HepG2 (cell line): ENCODE results near the gene POLR3F. TPM values are rescaled to one million over a fixed set of nuclear protein-coding genes. Genes with fewer than 3 reads are reported as not detected.

Experiments used
- ATF1 ChIP-seq: IDR thresholded peaks from 2 replicates; pipeline ENCODE4 v1.6.1; 2016; ENCODE audit warnings: mild to moderate bottlenecking, control low read depth
- CBFB ChIP-seq: sonication (generic); formaldehyde crosslinking; IDR thresholded peaks from 2 replicates; pipeline ENCODE4 v1.4.0; 2020; ENCODE audit warnings: missing genetic modification reagents
- FOXM1 ChIP-seq: sonication (generic); formaldehyde crosslinking; IDR thresholded peaks from 2 replicates; pipeline ENCODE4 v1.5.0; 2020; ENCODE audit warnings: missing genetic modification reagents
- JUN ChIP-seq: sonication (generic); formaldehyde crosslinking; IDR thresholded peaks from 2 replicates; pipeline ENCODE4 v1.4.0; 2020; ENCODE audit warnings: mild to moderate bottlenecking, missing genetic modification reagents
- KLF9 ChIP-seq: IDR thresholded peaks from 2 replicates; pipeline ENCODE4 v1.6.1; 2016; ENCODE audit warnings: low read depth
- SNAPC2 ChIP-seq: sonication (generic); formaldehyde crosslinking; IDR thresholded peaks from 2 replicates; pipeline ENCODE4 v1.8.1; 2022; ENCODE audit warnings: mild to moderate bottlenecking, missing genetic modification reagents
- ZIK1 ChIP-seq: sonication (generic); formaldehyde crosslinking; IDR thresholded peaks from 2 replicates; pipeline ENCODE4 v1.5.0; 2020; ENCODE audit warnings: mild to moderate bottlenecking, low read depth, missing genetic modification reagents, borderline replicate concordance
- ZNF484 ChIP-seq: sonication (generic); formaldehyde crosslinking; IDR thresholded peaks from 2 replicates; pipeline ENCODE4 v1.5.1; 2020; ENCODE audit warnings: mild to moderate bottlenecking, low read depth, missing genetic modification reagents, borderline replicate concordance
- ZNF652 ChIP-seq: IDR thresholded peaks from 2 replicates; pipeline ENCODE4 v1.6.1; 2016; ENCODE audit warnings: low read depth, borderline replicate concordance
- ZNF703 ChIP-seq: sonication (generic); formaldehyde crosslinking; IDR thresholded peaks from 2 replicates; pipeline ENCODE4 v1.5.1; 2020; ENCODE audit warnings: missing genetic modification reagents, mild to moderate bottlenecking, moderate library complexity, borderline replicate concordance
- polyA plus RNA-seq, 8 experiments: library from polyadenylated mRNA; depleted of rRNA in 3 of 8; stranded (reverse) in 7 of 8; unstranded in 1 of 8; fragments of >200 nt; fragmentation: Illumina TruSeq in 4 of 8; extraction: Trizol in 4 of 8; gene quantifications; 2 replicates each; pipeline versions ENCODE4 v1.2.1 to v1.2.3, GENCODE V29; 2011 to 2016; ENCODE audit warnings: low read depth in 4 of 8, missing spikeins in 1 of 8, mixed read lengths in 1 of 8; ENCODE audit not compliant: insufficient read depth in 1 of 8
- total RNA-seq, 5 experiments: library from RNA; depleted of rRNA; stranded (reverse); fragments of >200 nt; fragmentation: Illumina TruSeq; extraction: Trizol; gene quantifications; 2 replicates each; pipeline ENCODE4 v1.2.3, GENCODE V29; 2016; ENCODE audit warnings: low read depth in 1 of 5
- TF ChIP-seq, protein P1 (sequence below): sonication (generic); formaldehyde crosslinking; IDR thresholded peaks from 2 replicates; pipeline ENCODE4 v1.4.0; 2020; ENCODE audit warnings: low read depth, mild to moderate bottlenecking, missing genetic modification reagents
- TF ChIP-seq, protein P2 (sequence below): IDR thresholded peaks from 2 replicates; pipeline ENCODE4 v1.6.1; 2016; ENCODE audit warnings: low read depth
- TF ChIP-seq, protein P3 (sequence below): sonication (generic); formaldehyde crosslinking; IDR thresholded peaks from 2 replicates; pipeline ENCODE4 v1.4.0; 2020; ENCODE audit warnings: mild to moderate bottlenecking, missing genetic modification reagents
- TF ChIP-seq, protein P4 (sequence below): sonication (generic); formaldehyde crosslinking; IDR thresholded peaks from 2 replicates; pipeline ENCODE4 v1.9.0; 2022; ENCODE audit warnings: missing genetic modification reagents, mild to moderate bottlenecking, borderline replicate concordance
- TF ChIP-seq, protein P5 (sequence below): IDR thresholded peaks from 2 replicates; pipeline ENCODE4 v1.6.1; 2012; ENCODE audit warnings: inconsistent platforms
- TF ChIP-seq, protein P6 (sequence below): sonication (generic); formaldehyde crosslinking; IDR thresholded peaks from 2 replicates; pipeline ENCODE4 v1.8.1; 2023; ENCODE audit warnings: mild to moderate bottlenecking, missing genetic modification reagents, borderline replicate concordance
- TF ChIP-seq, protein P7 (sequence below): IDR thresholded peaks from 2 replicates; pipeline ENCODE4 v1.6.1; 2016; ENCODE audit warnings: control low read depth

The POLR3F gene
- total and polyA plus RNA-seq, 2 of the 13 experiments (the other 11 are each of a cell fraction or from before 2014, with no cell fraction given), result 11.7 to 25.5 TPM

DNA sequence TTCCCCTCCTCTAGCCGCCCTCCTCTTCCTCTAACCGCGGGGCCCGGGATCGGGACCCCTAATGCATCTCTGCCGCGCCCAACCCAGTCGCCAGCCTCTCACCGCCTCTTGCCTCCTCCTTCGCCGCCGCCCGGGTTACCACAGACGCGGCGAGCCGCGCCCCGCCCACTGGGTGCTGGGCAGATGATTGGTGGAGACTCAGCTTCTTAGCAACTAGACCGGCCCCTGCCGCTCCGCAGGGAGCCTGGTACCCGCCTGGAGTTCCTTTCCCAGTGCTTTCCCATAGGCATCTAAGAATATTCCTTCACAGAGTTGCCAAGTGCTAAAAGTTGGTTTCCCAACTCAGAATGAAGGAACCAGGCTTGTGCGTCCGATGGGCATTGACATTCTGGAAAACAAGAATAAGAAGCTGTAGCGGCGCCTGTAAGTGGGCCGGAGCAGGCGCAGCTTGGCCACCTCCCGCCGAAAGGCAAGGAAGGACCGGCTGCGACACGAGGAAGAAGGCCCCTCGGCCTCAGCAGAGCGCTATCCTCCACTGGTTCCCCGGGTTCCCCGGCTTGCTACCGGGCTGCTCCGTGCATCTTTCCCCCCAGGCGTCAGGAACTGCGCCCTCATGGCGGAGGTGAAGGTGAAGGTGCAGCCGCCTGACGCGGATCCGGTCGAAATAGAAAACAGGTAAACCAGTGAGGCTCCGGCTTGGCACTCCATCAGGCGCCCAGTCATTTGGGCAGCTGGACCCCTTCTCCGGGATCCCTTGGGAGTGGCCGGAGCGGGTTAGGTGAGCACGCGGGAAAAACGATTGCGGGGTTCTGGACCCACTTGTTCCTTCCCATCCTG lies at the start of gene POLR3F, which contains the start of gene DZANK1 (continued):
- TF ChIP-seq ZNF652 (CRISPR knock-in tag), result no peak; the same call in 1 of the 2 replicates
- TF ChIP-seq, protein P1, sequence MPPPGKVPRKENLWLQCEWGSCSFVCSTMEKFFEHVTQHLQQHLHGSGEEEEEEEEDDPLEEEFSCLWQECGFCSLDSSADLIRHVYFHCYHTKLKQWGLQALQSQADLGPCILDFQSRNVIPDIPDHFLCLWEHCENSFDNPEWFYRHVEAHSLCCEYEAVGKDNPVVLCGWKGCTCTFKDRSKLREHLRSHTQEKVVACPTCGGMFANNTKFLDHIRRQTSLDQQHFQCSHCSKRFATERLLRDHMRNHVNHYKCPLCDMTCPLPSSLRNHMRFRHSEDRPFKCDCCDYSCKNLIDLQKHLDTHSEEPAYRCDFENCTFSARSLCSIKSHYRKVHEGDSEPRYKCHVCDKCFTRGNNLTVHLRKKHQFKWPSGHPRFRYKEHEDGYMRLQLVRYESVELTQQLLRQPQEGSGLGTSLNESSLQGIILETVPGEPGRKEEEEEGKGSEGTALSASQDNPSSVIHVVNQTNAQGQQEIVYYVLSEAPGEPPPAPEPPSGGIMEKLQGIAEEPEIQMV, result no peak; the same call in 1 of the 2 replicates
- no peak for TF ChIP-seq FOXM1 (CRISPR knock-in tag)
- TF ChIP-seq, protein P2, sequence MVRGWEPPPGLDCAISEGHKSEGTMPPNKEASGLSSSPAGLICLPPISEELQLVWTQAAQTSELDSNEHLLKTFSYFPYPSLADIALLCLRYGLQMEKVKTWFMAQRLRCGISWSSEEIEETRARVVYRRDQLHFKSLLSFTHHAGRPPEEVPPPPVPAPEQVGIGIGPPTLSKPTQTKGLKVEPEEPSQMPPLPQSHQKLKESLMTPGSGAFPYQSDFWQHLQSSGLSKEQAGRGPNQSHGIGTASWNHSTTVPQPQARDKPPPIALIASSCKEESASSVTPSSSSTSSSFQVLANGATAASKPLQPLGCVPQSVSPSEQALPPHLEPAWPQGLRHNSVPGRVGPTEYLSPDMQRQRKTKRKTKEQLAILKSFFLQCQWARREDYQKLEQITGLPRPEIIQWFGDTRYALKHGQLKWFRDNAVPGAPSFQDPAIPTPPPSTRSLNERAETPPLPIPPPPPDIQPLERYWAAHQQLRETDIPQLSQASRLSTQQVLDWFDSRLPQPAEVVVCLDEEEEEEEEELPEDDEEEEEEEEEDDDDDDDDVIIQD (CRISPR knock-in tag), result no peak
- TF ChIP-seq, protein P3, sequence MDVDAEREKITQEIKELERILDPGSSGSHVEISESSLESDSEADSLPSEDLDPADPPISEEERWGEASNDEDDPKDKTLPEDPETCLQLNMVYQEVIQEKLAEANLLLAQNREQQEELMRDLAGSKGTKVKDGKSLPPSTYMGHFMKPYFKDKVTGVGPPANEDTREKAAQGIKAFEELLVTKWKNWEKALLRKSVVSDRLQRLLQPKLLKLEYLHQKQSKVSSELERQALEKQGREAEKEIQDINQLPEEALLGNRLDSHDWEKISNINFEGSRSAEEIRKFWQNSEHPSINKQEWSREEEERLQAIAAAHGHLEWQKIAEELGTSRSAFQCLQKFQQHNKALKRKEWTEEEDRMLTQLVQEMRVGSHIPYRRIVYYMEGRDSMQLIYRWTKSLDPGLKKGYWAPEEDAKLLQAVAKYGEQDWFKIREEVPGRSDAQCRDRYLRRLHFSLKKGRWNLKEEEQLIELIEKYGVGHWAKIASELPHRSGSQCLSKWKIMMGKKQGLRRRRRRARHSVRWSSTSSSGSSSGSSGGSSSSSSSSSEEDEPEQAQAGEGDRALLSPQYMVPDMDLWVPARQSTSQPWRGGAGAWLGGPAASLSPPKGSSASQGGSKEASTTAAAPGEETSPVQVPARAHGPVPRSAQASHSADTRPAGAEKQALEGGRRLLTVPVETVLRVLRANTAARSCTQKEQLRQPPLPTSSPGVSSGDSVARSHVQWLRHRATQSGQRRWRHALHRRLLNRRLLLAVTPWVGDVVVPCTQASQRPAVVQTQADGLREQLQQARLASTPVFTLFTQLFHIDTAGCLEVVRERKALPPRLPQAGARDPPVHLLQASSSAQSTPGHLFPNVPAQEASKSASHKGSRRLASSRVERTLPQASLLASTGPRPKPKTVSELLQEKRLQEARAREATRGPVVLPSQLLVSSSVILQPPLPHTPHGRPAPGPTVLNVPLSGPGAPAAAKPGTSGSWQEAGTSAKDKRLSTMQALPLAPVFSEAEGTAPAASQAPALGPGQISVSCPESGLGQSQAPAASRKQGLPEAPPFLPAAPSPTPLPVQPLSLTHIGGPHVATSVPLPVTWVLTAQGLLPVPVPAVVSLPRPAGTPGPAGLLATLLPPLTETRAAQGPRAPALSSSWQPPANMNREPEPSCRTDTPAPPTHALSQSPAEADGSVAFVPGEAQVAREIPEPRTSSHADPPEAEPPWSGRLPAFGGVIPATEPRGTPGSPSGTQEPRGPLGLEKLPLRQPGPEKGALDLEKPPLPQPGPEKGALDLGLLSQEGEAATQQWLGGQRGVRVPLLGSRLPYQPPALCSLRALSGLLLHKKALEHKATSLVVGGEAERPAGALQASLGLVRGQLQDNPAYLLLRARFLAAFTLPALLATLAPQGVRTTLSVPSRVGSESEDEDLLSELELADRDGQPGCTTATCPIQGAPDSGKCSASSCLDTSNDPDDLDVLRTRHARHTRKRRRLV (CRISPR knock-in tag), result no peak
- no peak for TF ChIP-seq ZNF484 (CRISPR knock-in tag)
- TF ChIP-seq KLF9 (CRISPR knock-in tag), result no peak
- TF ChIP-seq, protein P4, sequence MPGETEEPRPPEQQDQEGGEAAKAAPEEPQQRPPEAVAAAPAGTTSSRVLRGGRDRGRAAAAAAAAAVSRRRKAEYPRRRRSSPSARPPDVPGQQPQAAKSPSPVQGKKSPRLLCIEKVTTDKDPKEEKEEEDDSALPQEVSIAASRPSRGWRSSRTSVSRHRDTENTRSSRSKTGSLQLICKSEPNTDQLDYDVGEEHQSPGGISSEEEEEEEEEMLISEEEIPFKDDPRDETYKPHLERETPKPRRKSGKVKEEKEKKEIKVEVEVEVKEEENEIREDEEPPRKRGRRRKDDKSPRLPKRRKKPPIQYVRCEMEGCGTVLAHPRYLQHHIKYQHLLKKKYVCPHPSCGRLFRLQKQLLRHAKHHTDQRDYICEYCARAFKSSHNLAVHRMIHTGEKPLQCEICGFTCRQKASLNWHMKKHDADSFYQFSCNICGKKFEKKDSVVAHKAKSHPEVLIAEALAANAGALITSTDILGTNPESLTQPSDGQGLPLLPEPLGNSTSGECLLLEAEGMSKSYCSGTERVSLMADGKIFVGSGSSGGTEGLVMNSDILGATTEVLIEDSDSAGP, result peak; percentile 96
- TF ChIP-seq ZNF703 (CRISPR knock-in tag), result no peak
- TF ChIP-seq, protein P5, sequence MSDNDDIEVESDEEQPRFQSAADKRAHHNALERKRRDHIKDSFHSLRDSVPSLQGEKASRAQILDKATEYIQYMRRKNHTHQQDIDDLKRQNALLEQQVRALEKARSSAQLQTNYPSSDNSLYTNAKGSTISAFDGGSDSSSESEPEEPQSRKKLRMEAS, result peak; percentile 79
- no peak for TF ChIP-seq JUN (CRISPR knock-in tag)
- TF ChIP-seq, protein P6, sequence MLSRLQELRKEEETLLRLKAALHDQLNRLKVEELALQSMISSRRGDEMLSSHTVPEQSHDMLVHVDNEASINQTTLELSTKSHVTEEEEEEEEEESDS, result no peak
- 0 out of 2 replicates have a peak, but pooled peaks have one; percentile 19 for TF ChIP-seq ZIK1 (CRISPR knock-in tag)
- TF ChIP-seq ATF1 (CRISPR knock-in tag), result peak; percentile 72; the same call in 1 of the 2 replicates
- TF ChIP-seq SNAPC2, result 0 out of 2 replicates have a peak, but pooled peaks have one; percentile 42
- peak; percentile 87; the same call in 1 of the 2 replicates for TF ChIP-seq CBFB (CRISPR knock-in tag)
- TF ChIP-seq, protein P7, sequence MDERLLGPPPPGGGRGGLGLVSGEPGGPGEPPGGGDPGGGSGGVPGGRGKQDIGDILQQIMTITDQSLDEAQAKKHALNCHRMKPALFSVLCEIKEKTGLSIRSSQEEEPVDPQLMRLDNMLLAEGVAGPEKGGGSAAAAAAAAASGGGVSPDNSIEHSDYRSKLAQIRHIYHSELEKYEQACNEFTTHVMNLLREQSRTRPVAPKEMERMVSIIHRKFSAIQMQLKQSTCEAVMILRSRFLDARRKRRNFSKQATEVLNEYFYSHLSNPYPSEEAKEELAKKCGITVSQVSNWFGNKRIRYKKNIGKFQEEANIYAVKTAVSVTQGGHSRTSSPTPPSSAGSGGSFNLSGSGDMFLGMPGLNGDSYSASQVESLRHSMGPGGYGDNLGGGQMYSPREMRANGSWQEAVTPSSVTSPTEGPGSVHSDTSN, result no peak; the same call in 1 of the 2 replicates
